ENCODE measurements around the gene NT5DC4. TPM values are rescaled to one million over a fixed set of nuclear protein-coding genes. Genes with fewer than 3 reads are reported as not detected.

The NT5DC4 gene
- total and polyA plus RNA-seq, 2 of the 4 experiments (the other 2 are of a cell fraction), result not detected

- no peak for TF ChIP-seq RCOR1 (IDR thresholded peaks at IDR 0.05; ENCODE audit: insufficient replicate concordance, low read length)
These were observed 29.9 kb upstream of the NT5DC4 start (continued) for GRCh38 chr2:112690853-112691401.

DNA sequence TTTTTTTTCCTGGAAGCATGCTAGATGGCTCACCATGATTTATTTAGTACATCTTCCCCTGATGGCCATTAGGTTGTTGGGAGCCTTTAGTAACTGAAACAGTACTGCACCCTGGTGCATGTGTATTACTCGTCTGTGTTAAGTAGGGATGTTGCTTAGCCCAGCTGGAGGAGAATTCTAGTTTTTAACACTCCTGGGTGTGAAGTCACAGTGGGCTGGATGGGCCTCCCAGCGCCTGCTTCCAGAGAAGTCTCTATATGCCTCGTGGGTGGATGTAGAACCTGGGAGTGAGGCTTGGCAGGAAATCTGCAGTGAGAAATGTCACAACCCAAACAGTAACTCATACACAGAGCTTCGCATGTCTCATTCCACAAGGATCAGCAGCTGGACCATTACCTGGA lies 28.9 kb upstream of the NT5DC4 start:
- peak overlapping the region; percentile 16; the same call in 1 of the 2 replicates for H4K5ac ChIP-seq (ENCODE audit: low read depth, low read length)
- H3K4me2 ChIP-seq (ENCODE audit: low read depth, low read length), result no peak overlapping the region
- H3K4ac ChIP-seq (ENCODE audit: low read depth, low read length), result peak overlapping the region; percentile 73
- H3K79me1 ChIP-seq (ENCODE audit: low read depth in 1 of 2, low read length in 2 of 2), result 0 out of 4 replicates have a peak, but pooled peaks cover 0 to 5% of the 10 kb centered on the region in 2 experiments
- H2BK120ac ChIP-seq (ENCODE audit: low read depth, low read length), result peak overlapping the region; percentile 60
- dilution Hi-C loops (cut with HindIII; ENCODE audit: low sequenced_read_pairs, unreplicated experiment) (no loop called here), intact Hi-C loops (cut with micrococcal nuclease) (no loop called here), in situ Hi-C loops (cut with MboI; ENCODE audit: low sequenced_read_pairs) (no loop called here)
- no peaks in the 10 kb centered on the region for H3K9me3 ChIP-seq (ENCODE audit: control insufficient read depth, insufficient read depth, low read length)
- no peak overlapping the region for H3K9ac ChIP-seq (ENCODE audit: low read depth, low read length)
- no peak overlapping the region for H3K56ac ChIP-seq (ENCODE audit: extremely low read depth, insufficient read depth, low read length)
- peak overlapping the region in 1 of 2 experiments; percentile 54; a peak in 1 of 4 replicates for H4K8ac ChIP-seq (ENCODE audit: low read depth in 2 of 2, low read length in 2 of 2)
- peak overlapping the region; percentile 30 for H3K18ac ChIP-seq (ENCODE audit: low read depth, low read length)
- peak overlapping the region; percentile 18; the same call in 1 of the 2 replicates for H3K27ac ChIP-seq (ENCODE audit: insufficient read depth, low read length)
- no peak for TF ChIP-seq POLR2A (IDR thresholded peaks at IDR 0.05; ENCODE audit: low read depth, low read length)
- TF ChIP-seq CEBPB (IDR thresholded peaks at IDR 0.05; ENCODE audit: low read depth, low read length), result 0 out of 2 replicates have a peak, but pooled peaks have one; percentile 18
- peak overlapping the region; percentile 73 for H2BK20ac ChIP-seq (ENCODE audit: low read depth, low read length)
- DNase-seq (peak; percentile 49), ATAC-seq (ENCODE audit: low read depth) (peak; percentile 3; the same call in 1 of the 2 replicates)
- H2BK5ac ChIP-seq (ENCODE audit: low read depth, low read length, poor library complexity, severe bottlenecking), result peak overlapping the region; percentile 34
- H4K20me1 ChIP-seq (ENCODE audit: insufficient read depth, low read length), result no peaks in the 10 kb centered on the region
- ChIA-PET CTCF (interaction anchor here (1.0 to 1.6 kb wide), 3 partner anchors 12 to 67 kb away, joined by 3 to 5 read pairs (median 3); no protein-coding TSS in a partner anchor), POLR2A (ENCODE audit: unreplicated experiment) (interaction anchor here (0.5 to 0.6 kb wide), 2 partner anchors 34 to 38 kb away, joined by 3 to 6 read pairs; no protein-coding TSS in a partner anchor)
- no CpG with 5 or more reads among the region's 4 CpGs for WGBS, 2 experiments (ENCODE audit: extremely low coverage in 2 of 2, insufficient read length in 1 of 2)
- H3K9me1 ChIP-seq (ENCODE audit: insufficient read depth, low read length), result peaks cover 23% of the 10 kb centered on the region
- H2AK9ac ChIP-seq (replicated peaks; ENCODE audit: low read depth, low read length, poor library complexity), result peak overlapping the region; percentile 59
- BruUV-seq (replicated peaks), result no TSS peak
- peak overlapping the region; percentile 62; the same call in 1 of the 2 replicates for H2AK5ac ChIP-seq (ENCODE audit: low read depth, low read length)
- peak overlapping the region; percentile 13; the same call in 1 of the 3 replicates for H2BK15ac ChIP-seq (ENCODE audit: low read depth, low read length)
- H3K36me3 ChIP-seq (ENCODE audit: control insufficient read depth, insufficient read depth, low read length), result no peaks in the 10 kb centered on the region
- H3K14ac ChIP-seq (replicated peaks; ENCODE audit: low read depth, low read length), result peak overlapping the region; percentile 40
- H3K4me3 ChIP-seq (ENCODE audit: insufficient read depth, low read depth, low read length), result no peak overlapping the region
- H3K4me1 ChIP-seq (ENCODE audit: control insufficient read depth, insufficient read depth, low read length), result peaks cover 12% of the 10 kb centered on the region
- H3K23ac ChIP-seq (ENCODE audit: low read depth, low read length), result 0 out of 2 replicates have a peak overlapping the region, but pooled peaks have one; percentile 7
- H4K91ac ChIP-seq (ENCODE audit: insufficient read depth, low read depth, low read length), result peak overlapping the region; percentile 54; the same call in 1 of the 2 replicates
- H2AFZ ChIP-seq (replicated peaks; ENCODE audit: low read length, poor library complexity), result peak overlapping the region; percentile 24
- no peaks in the 10 kb centered on the region for H3K27me3 ChIP-seq (ENCODE audit: control insufficient read depth, insufficient read depth, low read length)

Data from IMR-90 (cell line).